K562 (cell line): Measurements from ENCODE around the gene NUP62. TPM values are rescaled to one million over a fixed set of nuclear protein-coding genes. Genes with fewer than 3 reads are reported as not detected.
A peak's percentile ranks its signal among the peaks of the same experiment; 100 is the strongest.

Source experiments
- BACH1 ChIP-seq: fragments of 200-800 bp; sonication (Bioruptor generic); IDR thresholded peaks from 2 replicates; pipeline ENCODE4 v1.6.1; 2016; ENCODE audit warnings: missing genetic modification characterization, missing compliant biosample characterization
- CBFA2T3 ChIP-seq: fragments of 450-650 bp; IDR thresholded peaks from 2 replicates; pipeline ENCODE4 v1.6.1; 2017
- CBX1 ChIP-seq: sonication (generic); IDR thresholded peaks from 2 replicates; pipeline ENCODE4 v1.6.1; 2016; ENCODE audit warnings: antibody characterized with exemption, low read depth, mild to moderate bottlenecking
- CBX3 ChIP-seq, 2 experiments: IDR thresholded peaks; 1 replicate in 1 of 2; 2 replicates in 1 of 2; pipeline ENCODE4 v1.6.1; 2012; ENCODE audit warnings: inconsistent platforms in 2 of 2, low read length in 2 of 2, borderline replicate concordance in 1 of 2, control low read depth in 1 of 2
- ELF4 ChIP-seq: fragments of 450-650 bp; formaldehyde crosslinking; IDR thresholded peaks from 2 replicates; pipeline ENCODE4 v1.4.0; 2022; ENCODE audit warnings: missing genetic modification characterization
- EP400 ChIP-seq: fragments of 450-650 bp; IDR thresholded peaks from 2 replicates; pipeline ENCODE4 v1.6.1; 2017; ENCODE audit warnings: antibody characterized with exemption, mild to moderate bottlenecking, moderate library complexity
- ETS1 ChIP-seq: conservative IDR thresholded peaks from 2 replicates; pipeline ENCODE4 v1.6.1; 2011; ENCODE audit warnings: low read depth, mild to moderate bottlenecking, low read length; ENCODE audit not compliant: control insufficient read depth
- FOXM1 ChIP-seq, 2 experiments: fragments of 450-650 bp in 1 of 2; sonication (generic) in 1 of 2; formaldehyde crosslinking in 1 of 2; IDR thresholded peaks; 2 replicates each; pipeline versions ENCODE4 v1.6.1 to v1.9.0; 2017 to 2022; ENCODE audit warnings: low read depth in 2 of 2, mild to moderate bottlenecking in 2 of 2, missing genetic modification reagents in 1 of 2, moderate library complexity in 1 of 2
- GTF2F1 ChIP-seq: IDR thresholded peaks from 2 replicates; pipeline ENCODE4 v1.6.1; 2011; ENCODE audit warnings: low read depth, low read length, improper control_type of control experiment
- HCFC1 ChIP-seq: IDR thresholded peaks from 2 replicates; pipeline ENCODE4 v1.6.1; 2012; ENCODE audit warnings: low read depth, low read length, improper control_type of control experiment
- HDAC1 ChIP-seq, 2 experiments: fragments of 450-650 bp; IDR thresholded peaks; 2 replicates each; pipeline ENCODE4 v1.6.1; 2016 to 2017; ENCODE audit warnings: inconsistent platforms in 1 of 2, mild to moderate bottlenecking in 1 of 2, moderate library complexity in 1 of 2
- HMGN3 ChIP-seq: IDR thresholded peaks from 2 replicates; pipeline ENCODE4 v1.6.1; 2011; ENCODE audit warnings: borderline replicate concordance, low read depth, mild to moderate bottlenecking, mixed read lengths, low read length; ENCODE audit not compliant: insufficient read length; ENCODE audit errors: extremely low read depth
- ILK ChIP-seq: fragments of 450-650 bp; IDR thresholded peaks from 2 replicates; pipeline ENCODE4 v1.6.1; 2016; ENCODE audit warnings: missing genetic modification characterization, low read depth, mild to moderate bottlenecking, missing compliant biosample characterization, moderate library complexity, borderline replicate concordance
- KAT7 ChIP-seq: sonication (generic); formaldehyde crosslinking; IDR thresholded peaks from 2 replicates; pipeline ENCODE4 v1.8.0; 2022; ENCODE audit warnings: missing genetic modification reagents, mild to moderate bottlenecking, borderline replicate concordance
- KDM4B ChIP-seq, 2 experiments: fragments of 450-650 bp in 1 of 2; sonication (generic) in 1 of 2; IDR thresholded peaks; 2 replicates each; pipeline ENCODE4 v1.6.1; 2016 to 2017; ENCODE audit warnings: borderline replicate concordance in 2 of 2, antibody characterized with exemption in 1 of 2, low read depth in 1 of 2, mild to moderate bottlenecking in 1 of 2
- MNT ChIP-seq, 2 experiments: fragments of 450-650 bp; conservative IDR thresholded peaks; 2 replicates each; pipeline ENCODE4 v1.6.1; 2017; ENCODE audit warnings: mild to moderate bottlenecking in 2 of 2, moderate library complexity in 2 of 2
- NELFE ChIP-seq: IDR thresholded peaks from 2 replicates; pipeline ENCODE4 v1.6.1; 2011; ENCODE audit warnings: mild to moderate bottlenecking; ENCODE audit not compliant: insufficient read depth, insufficient read length
- PHF8 ChIP-seq: fragments of 200-600 bp; sonication (generic); IDR thresholded peaks from 2 replicates; pipeline ENCODE4 v1.6.1; 2012; ENCODE audit warnings: mixed run types, mild to moderate bottlenecking, inconsistent platforms, low read length, moderate library complexity, borderline replicate concordance
- RBM25 ChIP-seq: fragments of 200-400 bp; formaldehyde crosslinking; IDR thresholded peaks from 2 replicates; pipeline ENCODE4 v1.6.1; 2018; ENCODE audit warnings: low read length, low read depth, moderate library complexity; ENCODE audit not compliant: severe bottlenecking
- RCOR1 ChIP-seq, 2 experiments: IDR thresholded peaks; 2 replicates each; pipeline ENCODE4 v1.6.1; 2012; ENCODE audit warnings: low read depth in 2 of 2, low read length in 2 of 2, borderline replicate concordance in 1 of 2, improper control_type of control experiment in 1 of 2
- TAF1 ChIP-seq: IDR thresholded peaks from 2 replicates; pipeline ENCODE4 v1.6.1; 2011; ENCODE audit warnings: mild to moderate bottlenecking, low read length, moderate library complexity; ENCODE audit not compliant: insufficient read depth, control insufficient read depth, severe bottlenecking; ENCODE audit errors: extremely low read depth
- TFAM ChIP-seq: fragments of 250-450 bp; sonication (Bioruptor Pico); conservative IDR thresholded peaks from 2 replicates; pipeline ENCODE4 v1.5.0; 2021; ENCODE audit warnings: mild to moderate bottlenecking, moderate library complexity
- TRIM24 ChIP-seq, 2 experiments: fragments of 450-650 bp; IDR thresholded peaks; 2 replicates each; pipeline ENCODE4 v1.6.1; 2016
- ZNF707 ChIP-seq: fragments of 250-450 bp; sonication (Bioruptor Pico); conservative IDR thresholded peaks from 2 replicates; pipeline ENCODE4 v1.8.0; 2022; ENCODE audit warnings: inconsistent platforms, mild to moderate bottlenecking, moderate library complexity
- polyA plus RNA-seq, 8 experiments: library from polyadenylated mRNA; depleted of rRNA in 4 of 8; stranded (reverse) in 5 of 8; unstranded in 3 of 8; fragments of >200 nt; fragmentation: Nextera tagmentation in 2 of 8; fragmentation: Illumina TruSeq in 1 of 8; extraction: Ambion mirVana in 2 of 8; extraction: Trizol in 1 of 8; gene quantifications; 2 replicates each; pipeline versions ENCODE4 v1.2.1 to v1.2.3, GENCODE V29; 2011 to 2014; ENCODE audit warnings: inconsistent platforms in 1 of 8, missing spikeins in 1 of 8
- total RNA-seq, 7 experiments: library from RNA; depleted of rRNA in 6 of 7; stranded (reverse); fragments of >200 nt in 6 of 7; fragmentation: Illumina TruSeq in 2 of 7; extraction: Trizol in 2 of 7; gene quantifications; 2 replicates each; pipeline versions ENCODE4 v1.2.1 to v1.2.3, GENCODE V29; 2011 to 2021; ENCODE audit warnings: low replicate concordance in 1 of 7

NUP62 gene
- total and polyA plus RNA-seq, 9 of the 15 experiments (the other 6 are each of a cell fraction or from before 2014, with no cell fraction given): 16.9 to 109 (median 66.0) TPM

DNA sequence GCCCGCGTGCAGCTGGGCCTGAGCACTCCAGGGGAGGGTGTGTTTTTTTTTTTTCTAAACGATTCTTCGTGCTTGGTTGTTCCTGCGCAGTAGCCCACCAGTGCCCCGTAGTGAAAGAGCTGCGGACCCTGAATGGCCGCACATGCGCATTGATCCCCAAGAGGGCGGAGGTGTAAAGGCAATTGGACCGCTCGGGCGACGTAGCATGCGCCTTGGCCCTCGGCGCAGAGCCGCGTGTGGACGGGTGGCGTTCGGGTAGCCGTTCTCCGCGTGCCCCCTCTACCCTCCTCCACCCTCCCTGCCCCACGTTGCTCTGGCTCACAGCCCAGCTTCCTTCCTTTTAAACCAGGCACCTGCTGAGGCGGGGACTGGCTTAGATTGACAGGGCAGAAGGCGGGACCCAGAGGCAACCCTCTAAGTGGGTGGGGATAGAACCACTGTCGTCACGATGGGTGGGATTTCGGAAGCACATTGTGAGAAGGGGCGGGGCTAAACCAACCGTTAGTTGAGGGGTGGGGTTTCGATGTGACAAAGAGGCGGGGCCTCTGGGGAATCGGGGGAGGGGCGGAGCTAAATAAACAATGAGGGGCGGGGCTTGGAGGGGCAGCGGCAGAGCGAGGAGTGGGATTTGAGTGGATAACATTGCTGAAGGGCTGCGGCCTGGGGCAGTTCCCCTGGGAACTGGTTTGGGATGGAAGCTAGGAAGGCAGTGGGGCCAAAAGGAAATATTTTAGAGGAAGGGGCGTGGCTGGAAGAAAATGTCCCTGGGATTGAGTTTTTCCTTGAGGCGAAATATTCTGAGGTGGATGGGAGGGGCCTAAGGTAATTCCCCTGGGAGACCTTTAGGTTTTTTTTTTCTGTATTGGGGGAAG, 543 bp upstream of the NUP62 start (continued):
- TF ChIP-seq KDM4B (IDR thresholded peaks at IDR 0.05; ENCODE audit: borderline replicate concordance in 2 of 2, low read depth in 1 of 2) (no peak; a peak in 1 of 4 replicates), ETS1 (0 out of 2 replicates have a peak, but pooled peaks have one; percentile 54), KAT7 (CRISPR knock-in tag) (peak; percentile 96), BACH1 (no peak), HDAC1 (IDR thresholded peaks at IDR 0.05) (peak in 1 of 2 experiments; percentile 58; a peak in 2 of 4 replicates), HMGN3 (no peak), MNT (conservative IDR thresholded peaks at IDR 0.05) (peak; percentile 85 to 92), ELF4 (CRISPR knock-in tag) (0 out of 2 replicates have a peak, but pooled peaks have one; percentile 52), NELFE (peak; percentile 54), RCOR1 (IDR thresholded peaks at IDR 0.05; ENCODE audit: borderline replicate concordance in 1 of 2, low read depth in 2 of 2, low read length in 2 of 2) (no peak), CBFA2T3 (no peak), ILK (no peak), FOXM1 (IDR thresholded peaks at IDR 0.05; ENCODE audit: low read depth) (no peak), FOXM1 (CRISPR knock-in tag; IDR thresholded peaks at IDR 0.05; ENCODE audit: low read depth) (peak; percentile 84; the same call in 1 of the 2 replicates), EP400 (peak; percentile 84; the same call in 1 of the 2 replicates), RBM25 (no peak), PHF8 (peak; percentile 80), ZNF707 (CRISPR knock-in tag) (0 out of 2 replicates have a peak, but pooled peaks have one; percentile 20), TRIM24 (IDR thresholded peaks at IDR 0.05) (0 out of 4 replicates have a peak, but pooled peaks of 1 of the 2 experiments have one; percentile 5), GTF2F1 (peak; percentile 77; the same call in 1 of the 2 replicates), HCFC1 (no peak), CBX3 (IDR thresholded peaks at IDR 0.05; ENCODE audit: borderline replicate concordance in 1 of 2, low read length in 2 of 2) (no peak), TFAM (CRISPR knock-in tag) (no peak), TAF1 (peak; percentile 64), CBX1 (peak; percentile 22; the same call in 1 of the 2 replicates)
